ENCODE data around the gene ORC6. TPM values are rescaled to one million over a fixed set of nuclear protein-coding genes. Genes with fewer than 3 reads are reported as not detected.

The ORC6 gene
- total and polyA plus RNA-seq, 4 experiments from 2014 or later: 0.30 to 3.3 (median 1.7) TPM

DNA sequence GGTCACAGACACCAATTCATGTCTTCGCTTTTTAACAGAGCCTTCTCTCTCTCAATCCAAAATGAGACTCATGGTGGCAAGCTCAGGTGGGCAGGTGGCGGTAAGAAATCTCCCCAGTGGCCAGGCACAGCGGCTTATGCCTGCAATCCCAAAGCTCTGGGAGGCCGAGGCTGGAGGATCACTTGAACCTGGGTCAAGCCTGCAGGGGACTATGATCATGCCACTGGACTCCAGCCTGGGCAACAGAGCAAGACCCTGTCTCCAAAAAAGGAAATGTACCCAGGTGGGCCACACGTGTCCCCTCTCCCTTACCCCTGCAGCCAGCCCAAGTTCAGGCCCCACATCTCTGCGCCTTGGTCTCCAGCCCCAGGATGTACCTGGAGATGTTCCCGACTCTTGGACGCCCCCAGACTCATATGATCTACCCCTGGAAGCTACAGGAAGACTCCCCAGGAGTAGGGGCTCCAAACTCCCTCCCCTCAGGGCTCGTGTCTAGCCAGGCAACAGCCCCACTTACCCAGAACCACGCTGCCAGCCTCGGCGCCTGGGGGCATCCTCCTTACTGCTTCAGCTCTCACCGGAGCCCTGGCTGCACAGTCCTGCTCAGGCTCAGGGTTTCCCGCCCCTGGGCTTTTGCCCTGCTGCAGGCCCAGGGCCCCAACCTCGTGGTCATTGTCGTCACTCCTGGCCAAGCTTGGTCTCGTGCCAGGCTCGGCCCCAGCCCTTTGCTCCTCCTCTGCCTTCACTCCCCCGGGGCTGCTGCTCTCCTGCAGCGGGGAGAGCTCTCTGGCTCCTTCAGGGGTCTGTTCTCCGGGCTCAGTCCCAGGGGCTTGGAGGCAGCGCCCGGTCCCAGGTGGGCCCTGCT is 42.5 kb downstream of the ORC6 start:
- Histone ChIP-seq H3K36me3 (ENCODE audit: insufficient read depth, low read length) (no peaks in the 10 kb centered on the region), H3K27me3 (ENCODE audit: insufficient read depth, low read length) (no peaks in the 10 kb centered on the region), H3K4me1 (ENCODE audit: insufficient read depth, low read length) (no peaks in the 10 kb centered on the region), H3K4me3 (ENCODE audit: low read length in 2 of 2) (no peak overlapping the region), H3K9me3 (ENCODE audit: control insufficient read depth in 1 of 2, low read length in 2 of 2) (no peaks in the 10 kb centered on the region), H3K27ac (ENCODE audit: low read depth, low read length) (no peak overlapping the region)
- no peak overlapping the region for H3K27ac Mint-ChIP-seq
- intact Hi-C loops (cut with micrococcal nuclease): no loop called here
- H3K27me3 Mint-ChIP-seq: peaks cover 0 to 2% of the 10 kb centered on the region in 2 donors
- no peaks in the 10 kb centered on the region for H3K4me1 Mint-ChIP-seq
- DNase-seq: no peak
- H3K9me3 Mint-ChIP-seq: peaks cover 0 to 1% (median 0%) of the 10 kb centered on the region in 8 donors
- POLR2A ChIA-PET (ENCODE audit: partially characterized antibody): no interaction called here
- CTCF ChIA-PET (ENCODE audit: partially characterized antibody): no interaction called here
- H3K36me3 Mint-ChIP-seq: no peaks in the 10 kb centered on the region
- H3K4me3 Mint-ChIP-seq: no peak overlapping the region

DNA sequence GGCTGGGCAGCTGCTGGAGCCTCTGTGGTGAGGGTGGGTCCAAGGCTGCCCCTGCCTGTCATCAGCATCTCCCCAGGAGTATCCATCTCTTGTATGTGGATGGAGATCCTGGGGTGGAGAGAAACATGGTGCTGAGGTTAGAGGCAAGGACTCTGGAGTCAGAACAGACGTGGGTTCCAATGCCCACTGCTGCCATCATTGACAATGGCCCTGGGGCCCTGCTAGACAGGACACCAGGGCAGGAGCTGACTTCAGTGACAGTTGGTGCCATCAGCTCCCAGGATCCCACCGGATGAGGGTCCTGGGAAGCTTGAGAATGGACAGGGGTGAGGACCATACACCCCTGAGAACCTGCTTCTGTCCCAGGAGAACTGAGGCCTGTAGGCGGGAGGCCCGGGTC is 43.1 kb downstream of the ORC6 start:
- Histone ChIP-seq H3K4me3 (ENCODE audit: low read length in 2 of 2) (no peak overlapping the region), H3K27ac (ENCODE audit: low read depth, low read length) (no peak overlapping the region), H3K4me1 (ENCODE audit: insufficient read depth, low read length) (no peaks in the 10 kb centered on the region), H3K9me3 (ENCODE audit: control insufficient read depth in 1 of 2, low read length in 2 of 2) (no peaks in the 10 kb centered on the region), H3K27me3 (ENCODE audit: insufficient read depth, low read length) (no peaks in the 10 kb centered on the region), H3K36me3 (ENCODE audit: insufficient read depth, low read length) (no peaks in the 10 kb centered on the region)
- peaks cover 0 to 1% (median 0%) of the 10 kb centered on the region in 8 donors for H3K9me3 Mint-ChIP-seq
- DNase-seq: no peak
- H3K4me3 Mint-ChIP-seq: no peak overlapping the region
- ChIA-PET CTCF (ENCODE audit: partially characterized antibody) (no interaction called here), POLR2A (ENCODE audit: partially characterized antibody) (no interaction called here)
- no peak overlapping the region for H3K27ac Mint-ChIP-seq
- no peaks in the 10 kb centered on the region for H3K36me3 Mint-ChIP-seq
- H3K27me3 Mint-ChIP-seq: peaks cover 0 to 2% of the 10 kb centered on the region in 2 donors
- intact Hi-C loops (cut with micrococcal nuclease): no loop called here
- H3K4me1 Mint-ChIP-seq: no peaks in the 10 kb centered on the region

DNA sequence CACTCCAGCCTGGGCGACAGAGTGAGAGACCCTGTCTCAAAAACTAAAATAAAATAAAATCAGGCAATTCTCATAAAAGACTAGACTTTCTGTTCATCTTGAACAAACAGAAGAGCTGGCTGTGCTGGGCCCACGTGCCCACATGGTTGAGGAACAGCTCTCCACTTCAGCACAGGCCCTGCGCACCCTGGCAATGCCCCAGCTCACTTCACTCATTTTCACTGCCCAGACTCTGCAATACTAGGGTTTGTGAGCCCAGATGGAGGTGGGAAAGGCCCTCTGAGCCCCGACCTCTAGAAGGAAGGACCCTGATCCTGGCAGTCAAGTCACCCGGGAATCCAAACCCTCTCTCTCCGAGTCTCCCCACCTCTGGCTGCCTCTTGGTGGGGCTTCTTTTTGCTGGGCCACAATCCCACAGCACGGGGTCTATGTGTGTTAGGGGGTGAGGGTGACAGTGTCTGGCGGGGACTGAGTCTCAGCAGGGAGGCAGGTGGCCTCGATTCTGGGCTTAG is 43.9 kb downstream of the ORC6 start:
- no peak overlapping the region for H3K27ac ChIP-seq (ENCODE audit: low read depth, low read length)
- Mint-ChIP-seq H3K4me3 (no peak overlapping the region), H3K27me3 (peaks cover 0 to 2% of the 10 kb centered on the region in 2 donors), H3K36me3 (no peaks in the 10 kb centered on the region), H3K4me1 (no peaks in the 10 kb centered on the region), H3K27ac (no peak overlapping the region), H3K9me3 (peaks cover 0 to 1% (median 0%) of the 10 kb centered on the region in 8 donors)
- H3K36me3 ChIP-seq (ENCODE audit: insufficient read depth, low read length): no peaks in the 10 kb centered on the region
- no peaks in the 10 kb centered on the region for H3K4me1 ChIP-seq (ENCODE audit: insufficient read depth, low read length)
- no peaks in the 10 kb centered on the region for H3K27me3 ChIP-seq (ENCODE audit: insufficient read depth, low read length)
- POLR2A ChIA-PET (ENCODE audit: partially characterized antibody): no interaction called here
- DNase-seq: no peak
- H3K4me3 ChIP-seq (ENCODE audit: low read length in 2 of 2): no peak overlapping the region
- CTCF ChIA-PET (ENCODE audit: partially characterized antibody): no interaction called here
- intact Hi-C loops (cut with micrococcal nuclease): no loop called here
- H3K9me3 ChIP-seq (ENCODE audit: control insufficient read depth in 1 of 2, low read length in 2 of 2): no peaks in the 10 kb centered on the region

DNA sequence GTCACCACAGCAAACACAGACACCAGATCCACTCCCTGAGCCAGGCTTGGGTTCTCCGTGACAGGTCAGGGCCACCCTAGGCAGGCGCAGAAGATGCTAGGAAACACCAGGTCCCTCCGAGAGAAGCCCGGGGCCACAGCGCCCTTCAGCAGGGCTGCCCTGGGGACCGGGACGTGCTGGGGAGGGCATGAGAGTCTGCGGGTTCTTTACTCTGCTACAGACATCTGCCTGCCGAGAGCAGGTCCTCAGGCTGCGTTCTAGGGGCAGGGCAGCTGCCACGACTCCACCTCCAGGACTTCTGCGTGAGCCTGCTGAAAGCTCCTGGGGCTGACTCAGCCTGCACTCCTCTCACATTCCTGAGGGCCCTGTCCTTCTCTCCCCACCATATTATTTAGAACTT is 47.2 kb downstream of the ORC6 start:
- Mint-ChIP-seq H3K27me3 (no peaks in the 10 kb centered on the region), H3K9me3 (no peaks in the 10 kb centered on the region), H3K27ac (no peak overlapping the region), H3K4me3 (no peak overlapping the region), H3K36me3 (no peaks in the 10 kb centered on the region), H3K4me1 (no peaks in the 10 kb centered on the region)
- H3K9me3 ChIP-seq (ENCODE audit: control insufficient read depth in 1 of 2, low read length in 2 of 2): no peaks in the 10 kb centered on the region
- no peaks in the 10 kb centered on the region for H3K36me3 ChIP-seq (ENCODE audit: insufficient read depth, low read length)
- ChIA-PET CTCF (ENCODE audit: partially characterized antibody) (no interaction called here), POLR2A (ENCODE audit: partially characterized antibody) (no interaction called here)
- no peak overlapping the region for H3K4me3 ChIP-seq (ENCODE audit: low read length in 2 of 2)
- H3K4me1 ChIP-seq (ENCODE audit: insufficient read depth, low read length): no peaks in the 10 kb centered on the region
- no peak for DNase-seq
- no peaks in the 10 kb centered on the region for H3K27me3 ChIP-seq (ENCODE audit: insufficient read depth, low read length)
- intact Hi-C loops (cut with micrococcal nuclease): no loop called here
- no peak overlapping the region for H3K27ac ChIP-seq (ENCODE audit: low read depth, low read length)

DNA sequence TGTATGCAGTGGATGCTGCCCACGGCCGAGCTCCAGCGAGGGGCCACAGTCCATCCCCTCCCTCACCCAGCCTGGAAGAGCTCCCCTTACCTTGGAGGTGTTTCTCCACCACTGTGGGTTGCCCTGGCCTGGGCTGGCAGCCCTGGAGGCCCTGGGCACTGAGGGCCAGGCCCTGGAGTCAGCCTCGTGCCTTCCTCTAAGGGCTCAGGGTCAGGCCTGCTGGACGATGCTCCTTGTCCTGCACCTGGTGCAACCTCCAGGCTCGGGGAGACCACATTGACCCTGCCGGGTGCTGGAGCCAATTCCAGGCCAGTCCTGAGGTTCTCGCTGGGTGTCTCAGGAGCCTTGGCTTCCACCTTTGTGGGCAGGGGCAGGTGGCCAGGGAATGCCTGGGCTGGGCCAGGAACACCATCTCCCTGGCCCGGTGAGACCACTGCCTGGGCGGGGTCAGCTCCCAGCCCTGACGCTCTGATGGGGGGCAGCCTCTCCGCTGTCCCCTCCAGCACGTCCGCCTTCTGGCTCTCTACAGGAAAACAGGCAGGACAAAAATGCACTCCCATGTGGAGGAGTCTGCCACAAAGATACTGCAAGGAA is 48.3 kb downstream of the ORC6 start:
- peak overlapping the region in 1 of 8 donors; percentile 26 for H3K4me3 Mint-ChIP-seq
- ChIA-PET CTCF (ENCODE audit: partially characterized antibody) (no interaction called here), POLR2A (ENCODE audit: partially characterized antibody) (no interaction called here)
- no peak overlapping the region for H3K27ac ChIP-seq (ENCODE audit: low read depth, low read length)
- H3K27me3 ChIP-seq (ENCODE audit: insufficient read depth, low read length): no peaks in the 10 kb centered on the region
- no peak overlapping the region for H3K4me3 ChIP-seq (ENCODE audit: low read length in 2 of 2)
- peak overlapping the region in 1 of 7 donors; percentile 36 for H3K27ac Mint-ChIP-seq
- no peaks in the 10 kb centered on the region for H3K9me3 Mint-ChIP-seq
- H3K9me3 ChIP-seq (ENCODE audit: control insufficient read depth in 1 of 2, low read length in 2 of 2): no peaks in the 10 kb centered on the region
- no peaks in the 10 kb centered on the region for H3K36me3 ChIP-seq (ENCODE audit: insufficient read depth, low read length)
- intact Hi-C loops (cut with micrococcal nuclease): no loop called here
- H3K36me3 Mint-ChIP-seq: no peaks in the 10 kb centered on the region
- no peaks in the 10 kb centered on the region for H3K4me1 Mint-ChIP-seq
- no peaks in the 10 kb centered on the region for H3K27me3 Mint-ChIP-seq
- H3K4me1 ChIP-seq (ENCODE audit: insufficient read depth, low read length): no peaks in the 10 kb centered on the region
- DNase-seq: no peak

DNA sequence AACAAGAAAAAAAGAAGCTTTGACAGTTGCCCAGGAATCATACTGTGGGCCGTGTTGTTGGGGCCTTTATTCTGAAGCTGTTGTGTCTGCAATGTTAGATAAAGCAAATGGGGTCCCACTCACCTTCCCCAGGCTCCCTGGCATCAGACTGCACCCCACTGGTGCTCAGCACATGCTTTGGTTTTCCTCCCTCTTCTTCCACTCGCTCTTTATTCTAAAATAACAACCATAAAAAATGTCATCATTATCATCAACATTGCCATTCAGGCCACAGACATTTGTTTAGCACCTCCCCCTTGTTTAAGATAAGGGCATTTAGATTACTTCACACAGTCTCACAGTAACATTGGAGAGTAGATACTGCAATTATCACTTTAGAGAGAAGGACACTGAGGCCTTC is 50.5 kb downstream of the ORC6 start:
- DNase-seq: no peak

DNA sequence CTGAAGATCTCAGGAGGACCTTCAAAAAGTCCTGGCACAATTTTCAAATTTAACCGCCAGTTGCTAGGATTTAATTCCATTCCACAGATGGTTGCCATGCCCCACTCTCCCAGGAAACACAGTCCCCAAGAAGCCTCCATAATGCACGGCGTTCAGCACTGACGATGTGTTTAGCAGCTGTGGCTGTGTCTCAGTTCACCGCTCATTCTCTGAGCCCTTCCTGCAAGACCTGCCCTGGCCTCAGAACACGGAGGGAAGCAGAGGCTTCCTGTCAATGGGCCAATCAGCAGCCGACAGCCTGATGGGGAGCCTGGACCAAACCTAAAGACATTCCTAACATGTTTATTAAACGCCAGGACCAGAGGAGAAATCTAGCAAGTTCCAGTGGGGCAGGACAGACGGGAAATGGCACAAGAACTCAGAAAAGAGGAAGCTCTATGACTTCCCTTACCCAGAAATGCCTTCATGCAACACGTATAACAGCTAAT is 53.8 kb downstream of the ORC6 start:
- Mint-ChIP-seq H3K27me3 (peaks cover 1 to 3% of the 10 kb centered on the region in 2 donors), H3K4me3 (peak overlapping the region in 3 of 8 donors; percentile 26 to 42 (median 36)), H3K9me3 (no peaks in the 10 kb centered on the region), H3K27ac (peak overlapping the region in 1 of 7 donors; percentile 64), H3K4me1 (peaks cover 1 to 6% (median 4%) of the 10 kb centered on the region in 4 donors), H3K36me3 (no peaks in the 10 kb centered on the region)
- no peaks in the 10 kb centered on the region for H3K36me3 ChIP-seq (ENCODE audit: insufficient read depth, low read length)
- POLR2A ChIA-PET (ENCODE audit: partially characterized antibody): no interaction called here
- H3K4me3 ChIP-seq (ENCODE audit: low read length in 2 of 2): peak overlapping the region in 1 of 2 donors; percentile 17
- no peak overlapping the region for H3K27ac ChIP-seq (ENCODE audit: low read depth, low read length)
- H3K9me3 ChIP-seq (ENCODE audit: control insufficient read depth in 1 of 2, low read length in 2 of 2): no peaks in the 10 kb centered on the region
- CTCF ChIA-PET (ENCODE audit: partially characterized antibody): no interaction called here
- H3K27me3 ChIP-seq (ENCODE audit: insufficient read depth, low read length): peaks cover 4% of the 10 kb centered on the region
- intact Hi-C loops (cut with micrococcal nuclease): no loop called here
- no peaks in the 10 kb centered on the region for H3K4me1 ChIP-seq (ENCODE audit: insufficient read depth, low read length)
- no peak for DNase-seq

More for the DNA sequence above, 50.5 kb downstream of the ORC6 start:
- Mint-ChIP-seq H3K9me3 (no peaks in the 10 kb centered on the region), H3K27me3 (peaks cover 0 to 1% of the 10 kb centered on the region in 2 donors), H3K4me3 (no peak overlapping the region), H3K27ac (peak overlapping the region in 1 of 7 donors; percentile 6), H3K4me1 (peaks cover 1 to 6% (median 4%) of the 10 kb centered on the region in 4 donors), H3K36me3 (no peaks in the 10 kb centered on the region)
- H3K27me3 ChIP-seq (ENCODE audit: insufficient read depth, low read length): peaks cover 3% of the 10 kb centered on the region
- no peak overlapping the region for H3K4me3 ChIP-seq (ENCODE audit: low read length in 2 of 2)
- no peak overlapping the region for H3K27ac ChIP-seq (ENCODE audit: low read depth, low read length)
- no peaks in the 10 kb centered on the region for H3K36me3 ChIP-seq (ENCODE audit: insufficient read depth, low read length)
- no peaks in the 10 kb centered on the region for H3K9me3 ChIP-seq (ENCODE audit: control insufficient read depth in 1 of 2, low read length in 2 of 2)
- ChIA-PET POLR2A (ENCODE audit: partially characterized antibody) (no interaction called here), CTCF (ENCODE audit: partially characterized antibody) (no interaction called here)
- intact Hi-C loops (cut with micrococcal nuclease): no loop called here
- no peaks in the 10 kb centered on the region for H3K4me1 ChIP-seq (ENCODE audit: insufficient read depth, low read length)
